Ovary (tissue), 9 donors: ENCODE data around the gene MIPEP. TPM values are rescaled to one million over a fixed set of nuclear protein-coding genes. Genes with fewer than 3 reads are reported as not detected.

Experiments used
- DNase-seq, 5 donors: peaks; one replicate each; pipeline ENCODE4 v3.0.0-alpha.2; 2019 to 2020
- H3K27ac ChIP-seq, 2 donors: fragments of 200-600 bp; one replicate each; pipeline versions ENCODE4 v1.5.1 to v1.8.0; 2019 to 2022
- H3K27me3 ChIP-seq: fragments of 200-600 bp; one replicate; pipeline ENCODE4 v1.8.0; 2022
- H3K36me3 ChIP-seq: fragments of 200-600 bp; sonication (generic); one replicate; pipeline ENCODE4 v1.5.1; 2019
- H3K4me1 ChIP-seq: one replicate; pipeline ENCODE4 v1.8.1; 2013; ENCODE audit warnings: mild to moderate bottlenecking, moderate library complexity; ENCODE audit not compliant: insufficient read depth
- H3K4me3 ChIP-seq: fragments of 200-600 bp; sonication (generic); one replicate; pipeline ENCODE4 v1.5.1; 2017
- H3K9me3 ChIP-seq, 2 donors: fragments of 200-600 bp in 1 of 2; sonication (generic) in 1 of 2; one replicate each; pipeline versions ENCODE4 v1.5.1 to v1.8.1; 2013 to 2019; ENCODE audit warnings: mild to moderate bottlenecking in 1 of 2, moderate library complexity in 1 of 2
- CTCF ChIP-seq, 3 donors: fragments of 450-650 bp in 2 of 3; fragments of 200-600 bp in 1 of 3; IDR thresholded peaks; one replicate each; pipeline versions ENCODE4 v1.5.1 to v1.8.0; 2016 to 2022; ENCODE audit warnings: antibody characterized with exemption in 3 of 3, mild to moderate bottlenecking in 1 of 3
- EP300 ChIP-seq: sonication (generic); formaldehyde crosslinking; IDR thresholded peaks from one replicate; pipeline ENCODE4 v1.6.1; 2017; ENCODE audit warnings: antibody characterized with exemption
- POLR2A ChIP-seq: fragments of 450-650 bp; IDR thresholded peaks from one replicate; pipeline ENCODE4 v1.6.1; 2017; ENCODE audit warnings: antibody characterized with exemption, mild to moderate bottlenecking, moderate library complexity
- WGBS, 3 donors: extraction: QIAGEN DNeasy Blood & Tissue Kit in 1 of 3; methylation state at CpG; one replicate each; pipeline versions ENCODE4 v1.1.5 to v1.1.7; 2013 to 2017; 5-methylcytosine and 5-hydroxymethylcytosine counted together
- intact Hi-C, 4 donors: fragments of 100-400 bp; cut with DNase I; formaldehyde crosslinking; loops; one replicate each; pipeline versions ENCODE4 v1.11.0 to v1.15.1; 2022 to 2023
- polyA plus RNA-seq, 2 donors: library from polyadenylated mRNA; stranded (reverse); fragments of 200-250 nt in 1 of 2; fragments of 350-450 nt in 1 of 2; fragmentation: Illumina TruSeq in 1 of 2; extraction: RNeasy Lipid Tissue Mini Kit (QIAGEN cat#74804) in 1 of 2; gene quantifications; one replicate each; pipeline ENCODE4 v1.2.3, GENCODE V29; 2013 to 2014
- total RNA-seq, 7 donors: library from RNA; depleted of rRNA in 2 of 7; stranded (reverse); fragments of >200 nt in 2 of 7; fragmentation: NEBNext Ultra II Directional in 3 of 7; extraction: Animal tissue kit (Norgen Biotek cat#: 25700) in 3 of 7; gene quantifications; one replicate each; pipeline versions ENCODE4 v1.1.0 to v1.2.4, GENCODE V29; 2016 to 2023
- donor health status: DM: no; HTN: no; CAD: no; lungs with moderate emphysema.
- donor health status: DM: no; HTN: no; CAD: no.
- donor health status: Bipolar disorder and iron deficiency.
- donor health status: DM: yes; HTN: yes; CAD: no.
- donor health status: DM: no; HTN: no; CAD: no.
- donor health status: DM: yes; HTN: yes; CAD: no.

The MIPEP gene
- total and polyA plus RNA-seq, 9 donors = 7.1 to 18.8 (median 12.9) TPM

GRCh38 chr13:23758798-23759527, 130.2 kb downstream of the MIPEP start:
- WGBS, 3 donors = 45 to 52% (median 49%) methylated on average over 9 of the region's 9 CpGs

GRCh38 chr13:23754997-23755396, 134.2 kb downstream of the MIPEP start:
- TF ChIP-seq POLR2A (no peak), EP300 (no peak), CTCF (IDR thresholded peaks at IDR 0.05) (no peak)
- intact Hi-C loops = no loop called here
- no peak for DNase-seq

More at GRCh38 chr13:23758798-23759527, 130.2 kb downstream of the MIPEP start:
- intact Hi-C loops = no loop called here
- peaks cover 11% of the 10 kb centered on the region for H3K4me1 ChIP-seq
- no peaks in the 10 kb centered on the region for H3K36me3 ChIP-seq
- DNase-seq = no peak
- no peak overlapping the region for H3K4me3 ChIP-seq
- no peaks in the 10 kb centered on the region for H3K27me3 ChIP-seq
- TF ChIP-seq EP300 = no peak
- TF ChIP-seq CTCF (IDR thresholded peaks at IDR 0.05) = no peak
- TF ChIP-seq POLR2A = no peak
- no peaks in the 10 kb centered on the region for H3K9me3 ChIP-seq
- H3K27ac ChIP-seq = peak overlapping the region in 1 of 2 donors; percentile 47

GRCh38 chr13:23754506-23754905, 134.7 kb downstream of the MIPEP start:
- Histone ChIP-seq H3K36me3 (no peaks in the 10 kb centered on the region), H3K4me3 (no peak overlapping the region), H3K27ac (peak overlapping the region in 1 of 2 donors; percentile 15), H3K27me3 (no peaks in the 10 kb centered on the region), H3K4me1 (peaks cover 13% of the 10 kb centered on the region), H3K9me3 (no peaks in the 10 kb centered on the region)
- intact Hi-C loops = no loop called here
- DNase-seq = peak in 2 of 5 donors; percentile 12 to 53
- no peak for TF ChIP-seq POLR2A
- no peak for TF ChIP-seq EP300
- no peak for TF ChIP-seq CTCF (IDR thresholded peaks at IDR 0.05)
- 12 to 30% (median 28%) methylated on average over 6 of the region's 6 CpGs for whole genome bisulfite sequencing, 3 donors

More at GRCh38 chr13:23754997-23755396, 134.2 kb downstream of the MIPEP start:
- peaks cover 13% of the 10 kb centered on the region for H3K4me1 ChIP-seq
- H3K27ac ChIP-seq = peak overlapping the region in 1 of 2 donors; percentile 15
- H3K36me3 ChIP-seq = no peaks in the 10 kb centered on the region
- H3K9me3 ChIP-seq = no peaks in the 10 kb centered on the region
- H3K27me3 ChIP-seq = no peaks in the 10 kb centered on the region
- WGBS, 3 donors = 60 to 79% (median 72%) methylated on average over 2 of the region's 2 CpGs
- H3K4me3 ChIP-seq = no peak overlapping the region

GRCh38 chr13:23753458-23753857, 135.7 kb downstream of the MIPEP start:
- H3K27ac ChIP-seq = no peak overlapping the region
- 40 to 52% (median 51%) methylated on average over 1 of the region's 1 CpG for WGBS, 3 donors
- intact Hi-C loops = no loop called here

More at GRCh38 chr13:23753458-23753857, 135.7 kb downstream of the MIPEP start:
- no peaks in the 10 kb centered on the region for H3K9me3 ChIP-seq
- H3K4me1 ChIP-seq = peaks cover 10% of the 10 kb centered on the region
- H3K27me3 ChIP-seq = no peaks in the 10 kb centered on the region
- no peak for DNase-seq
- no peak overlapping the region for H3K4me3 ChIP-seq
- no peaks in the 10 kb centered on the region for H3K36me3 ChIP-seq
- TF ChIP-seq POLR2A (no peak), EP300 (no peak), CTCF (IDR thresholded peaks at IDR 0.05) (no peak)
